Spinal cord (tissue), 10 donors: Measurements from ENCODE around the gene CCN5. TPM values are rescaled to one million over a fixed set of nuclear protein-coding genes. Genes with fewer than 3 reads are reported as not detected.

Source experiments
- DNase-seq, 6 donors: peaks; one replicate each; pipeline versions ENCODE4 v3.0.0 to v3.0.0-alpha.2; 2013 to 2015; ENCODE audit warnings: low spot score in 6 of 6, low read depth in 4 of 6
- H3K27ac ChIP-seq: one replicate; pipeline ENCODE4 v1.5.1; 2013; ENCODE audit warnings: low read depth, low read length, control low read depth
- H3K27me3 ChIP-seq: one replicate; pipeline ENCODE4 v1.6.1; 2013; ENCODE audit warnings: low read length; ENCODE audit not compliant: control insufficient read depth, insufficient read depth
- H3K36me3 ChIP-seq: one replicate; pipeline ENCODE4 v1.6.1; 2013; ENCODE audit warnings: low read length; ENCODE audit not compliant: control insufficient read depth, insufficient read depth
- H3K4me1 ChIP-seq: one replicate; pipeline ENCODE4 v1.6.1; 2013; ENCODE audit warnings: low read length; ENCODE audit not compliant: control insufficient read depth, insufficient read depth
- H3K4me3 ChIP-seq: one replicate; pipeline ENCODE4 v1.5.1; 2013; ENCODE audit warnings: low read depth, low read length, control low read depth
- H3K9me3 ChIP-seq: one replicate; pipeline ENCODE4 v1.6.1; 2013; ENCODE audit warnings: low read length; ENCODE audit not compliant: control insufficient read depth, insufficient read depth
- WGBS: methylation state at CpG from one replicate; pipeline ENCODE4 v1.1.5; 2013; ENCODE audit warnings: missing lambda C conversion rate; ENCODE audit not compliant: insufficient coverage; 5-methylcytosine and 5-hydroxymethylcytosine counted together
- polyA plus RNA-seq, 2 donors: library from polyadenylated mRNA; unstranded; fragments of 120-200 nt; gene quantifications; one replicate each; pipeline ENCODE4 v1.2.1, GENCODE V29; 2013; ENCODE audit not compliant: insufficient read length in 2 of 2
- total RNA-seq, 2 donors: library from RNA; depleted of rRNA in 1 of 2; stranded (reverse); fragments of 120-200 nt in 1 of 2; fragments of >200 nt in 1 of 2; gene quantifications; one replicate each; pipeline versions ENCODE4 v1.2.3 to v1.2.4, GENCODE V29; 2013 to 2014
- donor health status: healthy.

CCN5 gene
- total and polyA plus RNA-seq, 4 donors = 0.17 to 0.50 (median 0.26) TPM

GRCh38 chr20:44732327-44732726 lies 17.2 kb downstream of the CCN5 start:
- DNase-seq = no peak
- 79% methylated on average over 4 of the region's 6 CpGs for WGBS
- peaks cover 3% of the 10 kb centered on the region for H3K36me3 ChIP-seq
- H3K27me3 ChIP-seq = no peaks in the 10 kb centered on the region
- no peaks in the 10 kb centered on the region for H3K9me3 ChIP-seq
- no peak overlapping the region for H3K4me3 ChIP-seq
- peaks cover 12% of the 10 kb centered on the region for H3K4me1 ChIP-seq
- H3K27ac ChIP-seq = no peak overlapping the region

DNA sequence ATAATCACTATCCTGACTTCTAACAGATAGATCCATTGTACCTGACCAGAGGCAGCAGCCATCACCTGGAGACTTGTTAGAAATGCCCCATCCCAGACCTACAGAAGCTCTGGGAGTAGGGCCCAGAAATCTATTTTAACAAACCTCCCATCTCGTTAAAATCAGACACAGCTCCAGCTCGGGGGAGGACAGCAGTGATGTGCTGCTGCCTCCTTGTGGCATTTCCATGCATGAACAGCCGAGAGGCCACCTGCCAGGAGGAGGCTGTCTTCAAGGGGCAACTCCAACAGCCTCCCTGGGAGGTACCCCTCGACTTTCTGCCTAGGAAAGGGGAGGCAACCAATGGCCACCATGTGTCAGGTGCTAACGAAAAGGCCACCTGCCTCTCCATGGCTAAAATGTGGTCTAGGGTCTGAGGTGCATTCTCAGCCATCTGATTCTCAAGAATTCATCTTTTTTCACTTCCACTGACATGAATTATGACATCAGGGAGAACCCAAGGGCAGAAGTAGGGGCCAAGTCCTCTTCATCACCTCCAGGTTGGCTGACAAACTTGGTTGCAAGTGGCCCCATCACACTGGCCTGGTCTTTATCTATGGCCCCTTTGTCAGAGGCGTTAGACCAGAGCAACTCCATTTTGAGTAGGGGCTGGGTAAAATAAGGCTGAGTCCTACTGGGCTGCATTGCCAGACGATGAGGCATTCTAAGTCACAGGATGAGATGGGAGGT lies 18.3 kb downstream of the CCN5 start:
- DNase-seq = peak in 2 of 6 donors; percentile 65 to 75
- Histone ChIP-seq H3K9me3 (no peaks in the 10 kb centered on the region), H3K27me3 (no peaks in the 10 kb centered on the region), H3K36me3 (peaks cover 3% of the 10 kb centered on the region), H3K4me3 (no peak overlapping the region), H3K27ac (no peak overlapping the region), H3K4me1 (peaks cover 12% of the 10 kb centered on the region)
- 42% methylated on average over 5 of the region's 7 CpGs for WGBS

DNA sequence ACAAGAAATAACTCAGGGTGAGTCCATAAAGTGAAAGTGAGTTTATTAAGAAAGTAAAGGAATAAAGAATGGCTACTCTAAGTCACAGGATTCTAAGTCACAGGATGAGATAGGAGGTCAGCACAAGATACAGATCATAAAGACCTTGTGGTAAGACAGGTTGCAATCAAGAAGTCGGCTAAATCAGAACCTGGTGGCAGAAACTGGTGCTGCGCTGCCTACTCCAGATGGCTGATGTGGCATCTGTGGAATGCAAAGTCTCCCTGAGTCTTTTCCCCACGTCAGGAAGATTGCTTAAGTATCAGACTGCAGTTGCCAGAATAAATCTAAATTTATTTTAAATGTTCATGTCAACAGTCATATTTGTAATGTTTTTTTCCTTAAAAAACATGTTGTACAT lies 19.8 kb downstream of the CCN5 start:
- 100% methylated on average over 2 of the region's 3 CpGs for WGBS
- Histone ChIP-seq H3K4me1 (peaks cover 5% of the 10 kb centered on the region), H3K4me3 (no peak overlapping the region), H3K27ac (no peak overlapping the region), H3K27me3 (no peaks in the 10 kb centered on the region), H3K9me3 (no peaks in the 10 kb centered on the region), H3K36me3 (peaks cover 3% of the 10 kb centered on the region)
- no peak for DNase-seq

- H3K4me1 ChIP-seq = peaks cover 5% of the 10 kb centered on the region
- H3K36me3 ChIP-seq = peaks cover 3% of the 10 kb centered on the region
- no peak overlapping the region for H3K27ac ChIP-seq
- no peak for DNase-seq
- H3K9me3 ChIP-seq = no peaks in the 10 kb centered on the region
- H3K27me3 ChIP-seq = no peaks in the 10 kb centered on the region
- no peak overlapping the region for H3K4me3 ChIP-seq
- 73% methylated on average over 2 of the region's 4 CpGs for WGBS
These were observed 20.6 kb downstream of the CCN5 start for GRCh38 chr20:44735816-44736169.

- peaks cover 3% of the 10 kb centered on the region for H3K36me3 ChIP-seq
- H3K4me3 ChIP-seq = no peak overlapping the region
- H3K27ac ChIP-seq = no peak overlapping the region
- H3K9me3 ChIP-seq = no peaks in the 10 kb centered on the region
- no peaks in the 10 kb centered on the region for H3K27me3 ChIP-seq
- WGBS = 46% methylated on average over 6 of the region's 6 CpGs
- H3K4me1 ChIP-seq = peaks cover 5% of the 10 kb centered on the region
- peak in 2 of 6 donors; percentile 77 to 86 for DNase-seq
These were observed 21.2 kb downstream of the CCN5 start for GRCh38 chr20:44736170-44737021.

DNA sequence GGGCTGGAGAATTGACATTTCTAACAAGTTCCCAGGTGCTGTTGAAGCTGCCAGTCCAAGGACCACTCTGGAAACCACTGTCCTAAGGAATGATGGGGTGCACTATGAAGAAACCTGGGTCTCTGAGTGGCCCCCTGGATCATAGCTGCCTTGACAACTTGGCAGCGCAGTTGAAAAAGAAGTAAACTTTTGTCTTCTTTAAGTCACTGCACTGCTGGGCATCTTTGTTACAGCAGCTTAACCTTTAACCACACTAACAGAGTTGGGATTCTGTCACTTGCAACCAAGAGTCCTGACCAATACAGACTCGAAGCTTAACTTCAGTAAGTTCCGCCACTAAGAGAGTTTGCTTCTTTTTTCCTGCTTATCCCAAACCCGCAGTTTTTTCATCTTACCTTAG lies 21.9 kb downstream of the CCN5 start:
- DNase-seq = no peak
- Histone ChIP-seq H3K4me3 (no peak overlapping the region), H3K36me3 (no peaks in the 10 kb centered on the region), H3K4me1 (no peaks in the 10 kb centered on the region), H3K27me3 (peaks cover 1% of the 10 kb centered on the region), H3K9me3 (no peaks in the 10 kb centered on the region), H3K27ac (no peak overlapping the region)
- 82% methylated on average over 3 of the region's 4 CpGs for WGBS

GRCh38 chr20:44738813-44739477 lies 23.8 kb downstream of the CCN5 start:
- no peaks in the 10 kb centered on the region for H3K4me1 ChIP-seq
- H3K4me3 ChIP-seq = no peak overlapping the region
- peak; percentile 58 to 98 (median 76) for DNase-seq
- H3K27ac ChIP-seq = no peak overlapping the region
- 74% methylated on average over 5 of the region's 7 CpGs for WGBS
- no peaks in the 10 kb centered on the region for H3K36me3 ChIP-seq
- H3K27me3 ChIP-seq = peaks cover 8% of the 10 kb centered on the region
- no peaks in the 10 kb centered on the region for H3K9me3 ChIP-seq

- Histone ChIP-seq H3K27ac (no peak overlapping the region), H3K4me3 (no peak overlapping the region), H3K36me3 (no peaks in the 10 kb centered on the region), H3K4me1 (no peaks in the 10 kb centered on the region), H3K27me3 (peaks cover 8% of the 10 kb centered on the region), H3K9me3 (no peaks in the 10 kb centered on the region)
- no CpG with 5 or more reads among the region's 2 CpGs for WGBS
- peak in 2 of 6 donors; percentile 39 to 87 for DNase-seq
These were observed 24.8 kb downstream of the CCN5 start for GRCh38 chr20:44739942-44740341.

DNA sequence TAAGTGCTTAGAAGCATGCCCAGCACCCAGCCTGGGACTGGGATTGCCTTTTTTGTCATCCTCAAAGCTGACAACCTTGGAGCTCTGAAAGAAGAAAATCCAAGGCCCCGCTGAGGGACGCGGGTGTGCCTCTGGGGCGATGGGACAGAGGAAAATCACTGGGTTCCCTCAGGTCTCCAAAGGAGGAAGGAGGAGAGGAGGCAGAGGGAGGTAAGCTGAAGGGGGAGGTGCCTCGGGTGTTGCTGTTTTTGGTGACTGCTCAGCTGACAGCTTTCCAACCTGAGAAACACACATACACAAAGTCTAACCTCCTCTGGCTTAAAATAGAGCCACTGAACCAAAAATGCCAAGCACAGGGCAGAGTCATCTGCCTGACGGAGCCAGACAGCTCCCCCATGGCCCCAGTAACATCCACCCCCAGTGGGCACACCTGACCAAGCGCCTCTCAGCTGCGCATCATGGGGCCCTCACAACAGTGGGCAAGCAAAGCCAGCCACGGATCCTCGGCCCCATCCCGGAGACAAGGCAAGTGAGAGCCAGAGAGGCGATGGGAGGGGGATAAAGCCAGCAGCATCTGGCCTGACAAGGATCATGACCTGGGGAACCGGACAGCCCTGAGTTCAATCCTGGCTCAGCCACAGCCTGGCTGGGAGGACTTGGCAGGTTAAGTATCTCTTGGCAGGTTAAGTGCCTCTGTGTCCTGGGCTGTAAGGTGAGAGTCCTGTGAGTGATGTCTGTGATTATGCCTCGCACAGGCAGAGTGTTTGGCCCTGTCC lies 27.3 kb downstream of the CCN5 start:
- DNase-seq = no peak
- peaks cover 21% of the 10 kb centered on the region for H3K27me3 ChIP-seq
- no peak overlapping the region for H3K4me3 ChIP-seq
- H3K4me1 ChIP-seq = peaks cover 15% of the 10 kb centered on the region
- no peaks in the 10 kb centered on the region for H3K36me3 ChIP-seq
- no peak overlapping the region for H3K27ac ChIP-seq
- H3K9me3 ChIP-seq = no peaks in the 10 kb centered on the region
- WGBS = 72% methylated on average over 11 of the region's 14 CpGs
